Endothelial cell of umbilical vein (primary cell): ENCODE measurements around the gene SKIC3. TPM values are rescaled to one million over a fixed set of nuclear protein-coding genes. Genes with fewer than 3 reads are reported as not detected.

Experiments used
- BruUV-seq: library from RNA; stranded (reverse); fragments of 400-500 nt; replicated peaks from 2 replicates; lab custom pipeline; 2021; lab: Mats Ljungman, UMichigan
- CTCF ChIA-PET: fragments of 300-600, 350-600 bp; sonication (Branson Sonifier 250); formaldehyde crosslinking; loops from one replicate; lab custom pipeline; 2021; ENCODE audit warnings: antibody characterized with exemption, inconsistent platforms; lab: Charles Lee
- POLR2A ChIA-PET: fragments of 300-600, 350-600 bp; sonication (Branson Sonifier 250); formaldehyde crosslinking; loops from one replicate; lab custom pipeline; 2021; ENCODE audit warnings: antibody characterized with exemption, inconsistent platforms; lab: Charles Lee
- DNase-seq: peaks from one replicate; pipeline ENCODE4 v3.0.0-alpha.2; 2011; ENCODE audit warnings: low read depth, low spot score
- FAIRE-seq: peaks from 2 replicates; lab custom pipeline; 2011; peaks lifted over from hg19 to GRCh38; lab: Jason Lieb, UNC
- H2AFZ ChIP-seq: 2 replicates; pipeline ENCODE4 v1.6.0; 2012; ENCODE audit warnings: low read depth, low read length, control low read depth, inconsistent platforms
- H3K27ac ChIP-seq: 2 replicates; pipeline ENCODE4 v1.5.1; 2011; ENCODE audit warnings: low read depth, mild to moderate bottlenecking, control low read depth, low read length, moderate library complexity; ENCODE audit not compliant: insufficient read depth
- H3K27me3 ChIP-seq, 2 experiments: 2 replicates each; pipeline versions ENCODE4 v1.6.0 to v1.6.1; 2011; ENCODE audit warnings: low read length in 2 of 2, mixed read lengths in 1 of 2; ENCODE audit not compliant: control insufficient read depth in 2 of 2, insufficient read depth in 2 of 2
- H3K36me3 ChIP-seq, 2 experiments: 2 replicates in 1 of 2; 3 replicates in 1 of 2; pipeline ENCODE4 v1.5.1; 2011; ENCODE audit warnings: low read length in 2 of 2, mild to moderate bottlenecking in 1 of 2, moderate library complexity in 1 of 2; ENCODE audit not compliant: control insufficient read depth in 2 of 2, insufficient read depth in 2 of 2; ENCODE audit errors: extremely low read depth in 1 of 2
- H3K4me1 ChIP-seq: 3 replicates; pipeline ENCODE4 v1.5.1; 2011; ENCODE audit warnings: mild to moderate bottlenecking, low read length; ENCODE audit not compliant: control insufficient read depth, insufficient read depth; ENCODE audit errors: extremely low read depth
- H3K4me2 ChIP-seq: 2 replicates; pipeline ENCODE4 v1.6.1; 2011; ENCODE audit warnings: low read length, control low read depth, mixed read lengths; ENCODE audit not compliant: insufficient read depth
- H3K4me3 ChIP-seq, 3 experiments: fragments of 200-600 bp in 1 of 3; sonication (generic), shearing (Covaris generic) in 1 of 3; replicated peaks in 1 of 3; 2 replicates each; pipeline ENCODE4 v1.5.1; 2011 to 2016; ENCODE audit warnings: control low read depth in 3 of 3, low read length in 3 of 3, mild to moderate bottlenecking in 2 of 3, inconsistent platforms in 1 of 3, low read depth in 1 of 3, moderate library complexity in 1 of 3; ENCODE audit not compliant: insufficient read depth in 1 of 3
- H3K79me2 ChIP-seq: 2 replicates; pipeline ENCODE4 v1.6.0; 2012; ENCODE audit warnings: low read length, inconsistent platforms; ENCODE audit not compliant: control insufficient read depth, insufficient read depth
- H3K9ac ChIP-seq: replicated peaks from 2 replicates; pipeline ENCODE3; 2011; ENCODE audit warnings: low read length, control low read depth; ENCODE audit not compliant: insufficient read depth; ENCODE audit errors: extremely low read depth
- H3K9me1 ChIP-seq: replicated peaks from 3 replicates; pipeline ENCODE4 v1.6.0; 2011; ENCODE audit warnings: mild to moderate bottlenecking, low read length; ENCODE audit not compliant: control insufficient read depth, insufficient read depth; ENCODE audit errors: extremely low read depth
- H3K9me3 ChIP-seq: replicated peaks from 2 replicates; pipeline ENCODE4 v1.5.1; 2012; ENCODE audit warnings: low read length, inconsistent platforms; ENCODE audit not compliant: control insufficient read depth, insufficient read depth
- H4K20me1 ChIP-seq: replicated peaks from 2 replicates; pipeline ENCODE3; 2011; ENCODE audit warnings: mild to moderate bottlenecking, low read length; ENCODE audit not compliant: control insufficient read depth, insufficient read depth; ENCODE audit errors: extremely low read depth
- EZH2 ChIP-seq: IDR thresholded peaks from 2 replicates; pipeline ENCODE4 v1.6.1; 2012; ENCODE audit warnings: borderline replicate concordance, low read depth, mild to moderate bottlenecking, moderate library complexity, low read length, inconsistent platforms; ENCODE audit not compliant: severe bottlenecking
- FOS ChIP-seq: IDR thresholded peaks from 2 replicates; pipeline ENCODE4 v1.6.1; 2011; ENCODE audit warnings: mild to moderate bottlenecking, low read length, moderate library complexity, borderline replicate concordance; ENCODE audit not compliant: insufficient read depth
- GATA2 ChIP-seq: IDR thresholded peaks from 2 replicates; pipeline ENCODE4 v1.7.0; 2011; ENCODE audit warnings: low read depth, mild to moderate bottlenecking, moderate library complexity, mixed read lengths, low read length; ENCODE audit not compliant: insufficient read length, insufficient read depth
- JUN ChIP-seq: IDR thresholded peaks from 2 replicates; pipeline ENCODE4 v1.6.1; 2011; ENCODE audit warnings: borderline replicate concordance, low read depth; ENCODE audit not compliant: insufficient read length, insufficient read depth
- MYC ChIP-seq: IDR thresholded peaks from one replicate; pipeline ENCODE4 v1.6.1; 2011; ENCODE audit warnings: mild to moderate bottlenecking, low read depth, low read length
- POLR2A ChIP-seq: IDR thresholded peaks from 2 replicates; pipeline ENCODE4 v1.6.1; 2012; ENCODE audit warnings: low read depth, mild to moderate bottlenecking, control low read depth, low read length
- POLR2AphosphoS5 ChIP-seq: IDR thresholded peaks from 2 replicates; pipeline ENCODE4 v1.6.1; 2012; ENCODE audit warnings: low read depth, mild to moderate bottlenecking, control low read depth, low read length, moderate library complexity; ENCODE audit not compliant: insufficient read depth
- dilution Hi-C: fragments of 300-500 bp; cut with MboI; formaldehyde crosslinking; loops from one replicate; pipeline ENCODE4 v1.15.0; 2019; ENCODE audit warnings: low sequenced_read_pairs; ENCODE audit not compliant: extremely low pct_ligation_motif_present
- intact Hi-C: fragments of 100-400 bp; cut with micrococcal nuclease; formaldehyde crosslinking; loops from one replicate; pipeline ENCODE4 v1.10.0; 2022
- polyA plus RNA-seq, 4 experiments: library from polyadenylated mRNA; depleted of rRNA in 3 of 4; stranded (reverse) in 3 of 4; unstranded in 1 of 4; fragments of >200 nt; gene quantifications; 2 replicates each; pipeline versions ENCODE4 v1.2.1 to v1.2.3, GENCODE V29; 2011 to 2012; ENCODE audit warnings: missing spikeins in 1 of 4
- total RNA-seq: library from RNA; stranded (reverse); gene quantifications from 2 replicates; pipeline ENCODE4 v1.2.3, GENCODE V29; 2021
- TF ChIP-seq, protein P1 (sequence below): IDR thresholded peaks from 2 replicates; pipeline ENCODE4 v1.6.1; 2011; ENCODE audit not compliant: insufficient read depth, insufficient read length
- TF ChIP-seq, protein P2 (sequence below), 2 donors: IDR thresholded peaks; 1 replicate in 1 of 2; 2 replicates in 1 of 2; pipeline ENCODE4 v1.5.1; 2011; ENCODE audit warnings: low read length in 2 of 2, mild to moderate bottlenecking in 2 of 2, moderate library complexity in 2 of 2, control low read depth in 1 of 2, inconsistent platforms in 1 of 2, low read depth in 1 of 2; ENCODE audit not compliant: insufficient read depth in 1 of 2; ENCODE audit errors: extremely low read depth in 1 of 2

The SKIC3 gene
- total and polyA plus RNA-seq, 2 donors (not counting 3 experiments of a cell fraction or from before 2014, with no cell fraction given): 18.8 to 100 TPM

DNA sequence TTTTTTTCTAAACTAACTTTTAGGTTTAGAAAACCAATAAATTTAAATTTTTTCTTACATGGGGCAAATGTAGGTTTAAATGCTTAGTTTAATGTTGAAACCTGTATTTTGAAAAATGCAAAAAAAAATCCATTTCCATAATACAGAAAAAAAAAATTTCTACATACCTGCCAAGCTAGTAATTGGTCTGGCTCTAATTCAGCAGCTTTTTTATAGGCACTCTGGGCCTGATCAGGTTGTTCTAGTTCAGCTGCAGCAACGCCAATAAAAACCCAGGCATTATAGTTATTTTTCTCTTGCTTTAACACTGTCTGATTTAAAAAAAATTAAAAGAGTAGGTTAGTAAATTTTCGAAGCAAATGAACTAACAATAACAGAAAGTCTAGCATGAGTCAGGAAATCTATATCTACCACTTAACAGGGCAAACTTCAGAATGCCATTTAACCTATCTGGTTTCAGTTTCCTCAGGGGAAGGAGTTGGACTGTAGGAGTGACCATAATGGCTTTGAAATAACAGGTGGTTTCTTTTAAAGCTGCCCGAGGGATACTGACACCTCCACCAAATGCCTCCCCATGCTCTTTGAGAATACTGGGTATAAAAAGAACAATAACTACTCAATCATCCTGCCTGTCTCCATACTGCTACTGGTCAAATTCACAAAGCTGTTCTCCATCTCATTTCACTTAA lies 11.6 kb downstream of the SKIC3 start:
- Histone ChIP-seq H3K9ac (no peak overlapping the region), H3K36me3 (peaks cover 14 to 18% of the 10 kb centered on the region in 2 experiments), H2AFZ (no peak overlapping the region), H3K9me3 (no peaks in the 10 kb centered on the region), H4K20me1 (no peaks in the 10 kb centered on the region), H3K4me1 (no peaks in the 10 kb centered on the region), H3K79me2 (peaks cover 9% of the 10 kb centered on the region), H3K4me3 (no peak overlapping the region), H3K9me1 (no peaks in the 10 kb centered on the region), H3K27me3 (no peaks in the 10 kb centered on the region), H3K27ac (no peak overlapping the region), H3K4me2 (no peak overlapping the region)
- TF ChIP-seq JUN (no peak), POLR2A (no peak), FOS (no peak), POLR2AphosphoS5 (no peak), EZH2 (no peak), GATA2 (no peak), MYC (no peak)
- TF ChIP-seq, protein P1, sequence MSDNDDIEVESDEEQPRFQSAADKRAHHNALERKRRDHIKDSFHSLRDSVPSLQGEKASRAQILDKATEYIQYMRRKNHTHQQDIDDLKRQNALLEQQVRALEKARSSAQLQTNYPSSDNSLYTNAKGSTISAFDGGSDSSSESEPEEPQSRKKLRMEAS: no peak
- TF ChIP-seq, protein P2, sequence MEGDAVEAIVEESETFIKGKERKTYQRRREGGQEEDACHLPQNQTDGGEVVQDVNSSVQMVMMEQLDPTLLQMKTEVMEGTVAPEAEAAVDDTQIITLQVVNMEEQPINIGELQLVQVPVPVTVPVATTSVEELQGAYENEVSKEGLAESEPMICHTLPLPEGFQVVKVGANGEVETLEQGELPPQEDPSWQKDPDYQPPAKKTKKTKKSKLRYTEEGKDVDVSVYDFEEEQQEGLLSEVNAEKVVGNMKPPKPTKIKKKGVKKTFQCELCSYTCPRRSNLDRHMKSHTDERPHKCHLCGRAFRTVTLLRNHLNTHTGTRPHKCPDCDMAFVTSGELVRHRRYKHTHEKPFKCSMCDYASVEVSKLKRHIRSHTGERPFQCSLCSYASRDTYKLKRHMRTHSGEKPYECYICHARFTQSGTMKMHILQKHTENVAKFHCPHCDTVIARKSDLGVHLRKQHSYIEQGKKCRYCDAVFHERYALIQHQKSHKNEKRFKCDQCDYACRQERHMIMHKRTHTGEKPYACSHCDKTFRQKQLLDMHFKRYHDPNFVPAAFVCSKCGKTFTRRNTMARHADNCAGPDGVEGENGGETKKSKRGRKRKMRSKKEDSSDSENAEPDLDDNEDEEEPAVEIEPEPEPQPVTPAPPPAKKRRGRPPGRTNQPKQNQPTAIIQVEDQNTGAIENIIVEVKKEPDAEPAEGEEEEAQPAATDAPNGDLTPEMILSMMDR (IDR thresholded peaks at IDR 0.05; ENCODE audit: extremely low read depth in 1 of 2, insufficient read depth in 1 of 2, low read depth in 1 of 2, low read length in 2 of 2): no peak
- no TSS peak for BruUV-seq
- intact Hi-C loops: no loop called here
- dilution Hi-C loops: no loop called here
- FAIRE-seq (no peak), DNase-seq (no peak)
- ChIA-PET POLR2A (interaction anchor here (1.0 kb wide), 1 partner anchor 12 kb away, joined by 3 read pairs; the partner anchor contains the start of genes ARSK and SKIC3), CTCF (no interaction called here)
